HG03432 (cell line): Measurements from ENCODE around the gene HBP1.

Experiments
- ATAC-seq: cut with Tn5 transposase; IDR thresholded peaks from one replicate; pipeline ENCODE4 v1.9.1; 2021; ENCODE audit warnings: mild to moderate bottlenecking, moderate library complexity; ENCODE audit not compliant: unreplicated experiment

HBP1 gene

DNA sequence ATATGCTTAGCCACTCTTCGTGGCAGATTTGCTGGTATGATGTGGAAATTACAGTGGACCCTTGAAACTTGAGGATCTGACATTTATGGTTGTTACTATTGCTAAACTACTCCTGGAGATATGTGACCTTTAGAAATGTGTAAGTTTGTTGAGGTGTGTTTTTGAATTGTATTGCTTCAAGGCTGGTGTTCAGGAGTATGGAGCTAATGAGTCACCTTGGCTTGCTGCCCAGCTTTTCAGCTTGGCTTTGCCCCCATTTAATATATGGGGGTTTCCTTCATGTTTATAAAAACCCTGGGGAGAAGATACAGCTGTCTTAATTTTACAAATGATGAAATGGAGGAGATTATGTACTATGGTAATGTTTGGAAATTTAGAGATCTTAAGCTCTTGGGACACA, 11.6 kb downstream of the HBP1 start:
- peak; percentile 49 for ATAC-seq

DNA sequence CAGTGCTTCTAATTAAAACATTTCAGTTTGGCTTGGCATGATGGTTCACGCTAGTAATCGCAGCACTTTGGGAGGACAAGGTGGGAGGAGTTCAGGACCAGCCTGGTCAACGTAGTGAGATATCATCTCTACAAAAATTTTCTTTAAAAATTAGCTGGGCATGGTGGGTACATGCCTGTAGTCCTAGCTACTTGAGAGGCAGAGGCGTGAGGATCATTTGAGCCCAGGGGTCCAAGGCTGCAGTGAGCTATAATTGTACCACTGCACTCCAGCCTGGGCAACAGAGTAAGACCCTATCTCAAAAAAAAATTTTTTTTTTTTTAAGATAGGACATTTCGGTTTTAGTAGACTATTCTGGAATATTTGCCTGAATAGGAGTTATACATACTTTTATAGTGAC, 12.4 kb downstream of the HBP1 start:
- ATAC-seq, result no peak

DNA sequence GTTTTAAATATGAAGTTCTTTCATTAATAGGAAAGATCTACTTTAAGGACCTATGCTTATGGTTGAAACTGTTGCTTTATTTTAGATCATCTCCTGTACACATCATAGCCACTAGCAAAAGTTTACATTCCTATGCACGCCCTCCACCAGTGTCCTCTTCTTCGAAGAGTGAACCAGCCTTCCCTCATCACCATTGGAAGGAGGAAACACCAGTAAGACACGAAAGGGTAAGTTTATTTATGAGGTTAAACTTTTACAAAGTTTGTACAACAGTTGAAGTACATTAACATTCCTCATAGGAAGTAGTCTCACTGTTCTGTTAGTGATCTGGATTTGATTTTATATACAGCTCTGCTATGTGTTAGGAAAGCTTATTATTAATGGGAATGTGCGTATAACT, 16.9 kb downstream of the HBP1 start:
- ATAC-seq, result no peak

DNA sequence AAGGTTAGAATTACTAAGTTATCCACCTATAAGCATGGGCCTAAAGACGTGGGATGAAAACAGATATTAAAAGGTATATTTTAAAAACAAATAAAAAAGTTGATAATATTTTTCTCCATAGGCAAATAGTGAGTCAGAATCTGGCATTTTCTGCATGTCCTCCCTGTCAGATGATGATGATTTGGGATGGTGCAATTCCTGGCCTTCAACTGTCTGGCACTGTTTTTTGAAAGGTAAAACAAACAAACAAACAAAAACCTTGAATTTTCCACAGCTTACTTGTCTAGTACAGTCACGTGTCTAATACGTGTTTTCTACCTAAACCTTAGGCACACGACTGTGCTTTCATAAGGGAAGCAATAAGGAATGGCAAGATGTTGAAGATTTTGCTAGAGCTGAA, 17.4 kb downstream of the HBP1 start:
- no peak for ATAC-seq

DNA sequence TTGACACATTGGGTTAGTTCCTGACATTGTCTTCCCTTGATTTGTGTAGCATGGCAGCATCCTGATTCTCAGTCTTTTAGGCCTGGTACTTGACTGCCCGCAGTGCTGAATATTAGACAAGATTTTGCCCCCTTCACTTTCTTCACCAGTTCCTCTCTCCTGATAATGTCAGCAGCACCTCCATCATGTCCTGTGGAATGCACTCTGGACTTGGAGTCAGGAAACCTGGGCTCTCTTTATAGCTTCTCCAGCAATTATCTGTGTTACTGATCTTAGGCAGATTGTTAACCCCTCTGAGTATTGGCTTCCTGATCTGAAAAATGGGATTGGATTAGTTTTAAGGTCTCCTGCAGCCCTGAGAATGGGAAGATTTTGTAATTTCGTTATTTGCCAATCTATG, 19.0 kb downstream of the HBP1 start:
- no peak for ATAC-seq

DNA sequence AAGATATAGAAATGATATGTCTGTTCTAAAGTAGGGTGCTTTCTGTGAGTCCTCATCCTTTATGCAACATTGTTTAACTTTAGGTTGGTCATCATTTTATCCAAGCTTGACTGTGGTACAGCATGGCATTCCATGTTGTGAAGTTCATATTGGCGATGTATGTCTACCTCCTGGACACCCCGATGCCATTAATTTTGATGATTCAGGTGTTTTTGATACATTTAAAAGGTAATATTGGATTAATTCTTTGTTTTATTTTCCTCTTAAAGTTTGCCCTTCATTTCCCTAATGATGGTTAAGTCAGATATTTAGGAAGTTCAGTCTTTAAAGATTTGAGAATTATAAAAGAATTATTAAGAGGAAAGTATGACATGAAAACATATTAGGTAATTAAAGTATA, 21.3 kb downstream of the HBP1 start:
- no peak for ATAC-seq

DNA sequence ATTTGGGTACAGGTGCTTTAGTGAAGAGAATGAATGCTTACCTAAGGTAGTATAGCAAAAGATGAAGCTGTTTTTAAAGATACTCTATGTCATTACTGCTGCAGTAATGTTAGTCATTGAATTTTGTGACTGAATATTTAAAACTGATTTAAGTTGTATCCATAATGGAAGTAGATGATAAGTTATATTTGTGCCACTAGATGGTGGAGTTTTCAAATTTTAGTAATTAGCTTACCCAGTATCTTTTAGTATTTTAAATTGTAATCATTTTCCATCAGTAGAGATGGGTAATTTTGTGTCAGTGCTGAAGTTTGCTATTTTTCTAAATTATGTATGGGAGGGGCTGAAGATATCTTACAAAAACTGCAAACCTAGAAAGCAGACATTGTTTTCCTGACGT, 25.2 kb downstream of the HBP1 start:
- ATAC-seq, result no peak

DNA sequence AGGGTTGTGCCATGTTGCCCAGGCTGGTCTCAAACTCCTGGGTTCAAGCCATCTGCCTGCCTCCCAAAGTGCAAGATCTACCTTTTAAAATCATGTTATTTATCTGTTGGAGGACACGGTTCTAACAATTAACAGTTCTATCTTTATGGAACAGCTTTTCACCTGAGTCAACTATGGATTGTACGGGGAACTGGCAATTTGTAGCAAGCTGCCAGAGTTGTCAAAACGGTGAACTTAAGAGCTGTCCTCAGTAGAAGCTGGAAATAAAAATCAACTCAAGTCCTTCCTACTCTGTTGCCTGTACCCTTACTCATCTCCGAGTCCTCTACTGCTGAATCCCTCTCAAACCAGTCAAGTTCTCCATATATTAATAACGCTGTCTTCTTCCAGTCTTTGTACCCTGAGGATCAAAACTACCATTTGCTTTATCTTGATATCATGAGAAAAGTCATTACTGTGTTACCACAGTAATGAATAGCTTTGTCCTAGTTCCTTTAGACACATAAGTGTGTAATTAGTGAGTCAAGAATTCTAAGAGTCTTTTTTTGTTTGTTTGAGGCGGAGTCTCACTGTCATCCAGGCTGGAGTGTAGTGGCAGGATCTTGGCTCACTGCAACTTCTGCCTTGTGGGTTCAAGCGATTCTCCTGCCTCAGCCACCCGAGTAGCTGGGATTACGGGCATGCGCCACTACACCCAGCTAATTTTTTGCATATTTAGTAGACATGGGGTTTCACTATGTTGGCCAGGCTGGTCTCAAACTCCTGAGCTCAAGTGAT, 28.2 kb downstream of the HBP1 start:
- no peak for ATAC-seq

DNA sequence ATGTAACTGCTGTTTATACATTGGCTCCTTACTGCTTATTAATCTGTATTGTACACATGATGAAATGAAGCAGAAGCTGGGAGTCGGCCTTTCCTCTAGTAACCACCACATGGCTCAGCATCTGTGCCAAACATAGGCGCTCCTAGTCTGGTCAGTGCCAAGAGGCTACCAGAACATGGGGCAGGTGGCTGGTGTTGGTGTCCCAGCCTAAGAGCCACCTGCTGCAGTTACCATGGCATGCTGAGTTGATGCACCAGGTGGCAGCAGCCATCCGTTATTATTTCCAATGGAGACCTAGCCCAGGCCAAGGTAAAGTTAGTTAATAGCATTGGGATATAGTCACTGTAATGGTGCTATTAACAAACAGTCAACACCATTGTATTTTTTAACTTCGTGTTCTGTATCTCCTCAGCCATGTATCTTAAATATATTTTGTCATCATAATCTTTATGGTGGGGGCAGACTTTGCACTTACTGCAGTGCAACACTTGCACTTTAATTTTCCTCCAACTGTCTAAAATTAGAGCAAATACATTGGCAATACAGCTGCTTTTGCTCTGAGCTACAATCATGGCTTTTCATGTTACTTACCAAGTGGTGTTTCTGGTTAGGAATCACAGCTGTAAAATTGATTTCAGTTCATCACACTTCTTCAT, 33.1 kb downstream of the HBP1 start:
- no peak for ATAC-seq

DNA sequence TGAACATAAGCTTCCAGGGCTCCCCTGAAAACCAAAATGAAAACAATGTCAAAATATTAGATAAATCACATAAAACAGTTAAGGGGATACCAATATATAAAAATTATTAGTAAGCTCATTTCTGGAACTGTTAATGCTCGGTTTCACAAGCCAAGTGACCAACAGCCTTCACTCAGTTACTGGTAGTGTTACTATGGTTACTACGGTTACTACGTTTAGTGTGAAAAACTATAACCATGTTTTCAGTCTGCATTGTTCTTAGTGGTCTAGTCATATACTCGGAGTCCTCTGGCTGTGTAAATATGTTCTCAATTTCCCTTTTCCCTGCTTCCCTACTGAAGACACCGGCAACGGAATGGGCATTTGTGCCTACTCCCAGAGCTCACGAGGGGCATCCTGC, 34.8 kb downstream of the HBP1 start:
- no peak for ATAC-seq

DNA sequence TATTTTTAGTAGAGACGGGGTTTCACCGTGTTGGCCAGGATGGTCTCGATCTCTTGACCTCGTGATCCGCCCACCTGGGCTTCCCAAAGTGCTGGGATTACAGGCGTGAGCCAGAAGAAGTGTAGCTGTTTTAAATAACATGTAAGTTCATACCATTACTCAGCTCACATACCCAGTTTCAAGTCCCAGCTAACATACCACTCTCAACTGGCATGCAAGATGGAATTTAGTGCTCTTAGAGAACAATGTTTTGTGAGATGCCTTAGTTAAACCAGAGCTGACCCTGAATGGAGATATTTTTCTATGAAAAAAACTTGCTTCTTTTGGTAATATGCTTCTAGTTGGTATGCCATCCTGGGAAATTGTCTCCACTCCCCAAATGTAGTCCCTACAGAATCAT, 37.3 kb downstream of the HBP1 start:
- ATAC-seq, result no peak

DNA sequence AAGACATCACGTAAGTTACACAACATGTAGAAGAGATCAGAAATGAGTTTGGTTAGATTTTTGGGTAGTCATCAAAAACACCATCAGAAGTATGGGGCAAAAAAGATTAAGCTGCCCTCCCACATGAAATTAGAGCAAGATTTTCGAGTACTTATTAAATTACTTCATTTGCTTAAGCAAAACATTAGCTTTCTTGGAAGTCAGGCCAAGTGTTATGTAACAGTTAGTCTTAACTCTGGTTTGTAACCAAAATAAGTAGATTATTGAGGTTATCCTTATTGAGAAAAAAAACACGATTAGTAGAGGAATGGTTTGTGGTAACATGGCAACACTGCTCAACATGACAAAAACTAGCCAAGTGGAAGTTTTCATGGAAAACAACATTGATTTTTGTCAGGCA, 37.9 kb downstream of the HBP1 start:
- no peak for ATAC-seq

DNA sequence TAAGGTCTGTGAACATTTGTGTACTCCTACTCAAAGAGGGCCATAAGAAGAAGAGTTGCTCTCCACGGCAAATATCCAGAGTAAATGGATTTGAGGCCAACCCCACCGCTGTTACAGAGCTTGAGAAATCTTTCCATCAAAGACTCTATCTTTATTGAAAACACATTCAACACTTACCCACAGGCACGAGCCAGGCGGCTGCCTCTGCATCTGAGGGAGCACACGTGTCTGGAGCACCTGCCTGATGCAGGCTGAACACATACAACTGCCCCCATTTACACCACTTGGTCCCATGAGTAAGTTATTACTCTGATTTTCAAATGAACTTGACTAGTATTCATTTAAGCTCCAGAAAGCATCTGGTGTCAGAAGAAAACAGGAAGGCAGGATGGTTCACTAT, 38.7 kb downstream of the HBP1 start:
- no peak for ATAC-seq

DNA sequence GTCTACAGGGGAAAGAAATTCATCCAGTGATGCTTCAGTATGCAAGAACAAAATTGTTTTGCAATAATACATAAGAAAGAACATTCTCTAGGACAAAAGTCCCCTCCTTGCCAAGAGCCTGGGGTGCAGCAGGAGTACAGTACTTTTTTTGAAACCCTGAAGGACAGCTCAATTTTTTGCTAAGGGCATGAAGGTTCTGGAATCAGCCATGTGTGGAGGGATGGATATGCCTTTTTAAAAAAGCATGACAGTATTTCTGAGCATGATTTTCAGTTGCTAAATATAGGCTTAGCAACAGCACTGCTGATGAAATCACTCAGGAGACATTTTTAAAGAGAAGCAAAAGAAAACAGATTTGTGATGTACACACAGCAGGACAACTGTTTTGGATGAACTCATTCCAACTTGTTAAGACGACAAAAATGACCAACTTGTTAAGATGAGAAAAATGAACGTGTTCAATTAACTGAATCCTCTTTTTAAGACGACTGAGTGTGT, 39.3 kb downstream of the HBP1 start:
- no peak for ATAC-seq

DNA sequence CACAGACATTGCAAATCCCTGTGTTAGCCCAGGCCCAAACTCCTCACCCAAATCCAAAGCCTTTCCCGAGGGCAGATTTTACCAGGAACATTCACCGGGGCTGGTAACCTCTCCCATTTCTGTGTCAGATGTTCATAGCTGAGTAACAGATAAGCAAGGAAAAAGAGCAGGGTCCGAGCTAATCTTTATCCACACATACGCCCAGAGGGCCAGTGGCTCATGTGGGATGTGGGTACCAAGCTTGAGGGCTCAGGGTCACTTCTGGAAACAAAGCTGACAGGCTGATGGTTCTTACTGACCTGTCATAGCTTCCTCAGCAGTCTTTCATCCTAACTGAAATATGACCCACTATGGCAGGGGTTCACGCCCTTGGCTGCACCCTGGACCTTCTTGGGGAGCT, 39.8 kb downstream of the HBP1 start:
- ATAC-seq, result no peak

DNA sequence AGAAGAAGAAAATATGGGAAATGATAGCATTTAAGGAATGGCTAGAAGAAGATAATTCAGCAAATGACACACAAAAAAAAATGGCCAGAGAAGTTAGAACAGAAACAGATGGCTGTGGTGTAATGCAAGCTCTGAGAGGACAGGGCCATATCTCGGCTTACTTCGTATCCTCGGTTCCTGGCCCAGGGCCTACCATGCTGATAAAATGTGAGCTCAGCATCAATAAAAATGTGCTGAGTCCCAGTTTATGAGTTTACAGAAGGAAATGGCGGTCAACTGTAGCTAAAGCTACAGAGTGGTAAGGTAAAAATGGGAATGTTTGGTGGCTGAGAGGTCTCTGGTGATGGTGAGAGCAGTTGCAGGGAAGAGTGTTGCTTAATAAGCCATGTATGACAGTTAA, 40.8 kb downstream of the HBP1 start:
- no peak for ATAC-seq

DNA sequence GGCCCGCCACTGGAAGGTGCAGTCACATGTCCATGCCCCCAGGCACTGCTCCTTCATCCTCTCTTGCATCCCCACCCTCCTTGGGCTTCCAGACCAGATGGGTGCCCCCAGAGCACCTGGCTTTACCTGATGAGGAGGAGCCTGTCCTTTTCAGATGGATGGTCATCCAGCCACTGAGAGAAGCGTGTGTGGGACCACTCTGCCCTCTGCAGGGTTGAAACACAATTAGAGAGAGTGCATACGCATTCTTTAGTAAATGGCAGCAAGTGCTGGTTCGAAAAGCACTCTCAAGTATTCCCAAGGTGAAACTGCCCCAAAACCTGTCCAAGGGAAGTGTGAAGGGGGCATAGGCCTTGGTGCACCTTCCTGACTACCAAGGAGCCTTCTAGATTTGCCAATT, 41.6 kb downstream of the HBP1 start:
- ATAC-seq, result no peak

DNA sequence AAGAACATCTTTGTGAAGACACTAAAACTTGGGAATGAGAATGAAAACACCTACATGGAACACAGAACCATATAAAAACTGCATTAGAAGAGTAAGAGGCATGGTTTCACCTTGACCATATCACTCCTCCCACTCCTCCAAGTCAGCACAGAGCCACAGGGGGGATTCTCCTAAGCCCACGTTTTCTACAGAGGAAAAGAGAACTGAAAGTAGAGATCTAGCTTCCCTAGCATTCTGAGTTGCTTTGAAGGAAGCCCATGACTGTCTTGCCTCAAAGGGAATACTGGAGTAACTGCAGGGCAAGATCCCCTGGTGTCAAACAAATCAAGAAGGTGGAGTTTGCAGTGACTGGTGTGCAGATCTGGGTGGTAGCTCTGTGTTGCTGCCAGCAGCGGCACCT, 43.9 kb downstream of the HBP1 start:
- no peak for ATAC-seq

DNA sequence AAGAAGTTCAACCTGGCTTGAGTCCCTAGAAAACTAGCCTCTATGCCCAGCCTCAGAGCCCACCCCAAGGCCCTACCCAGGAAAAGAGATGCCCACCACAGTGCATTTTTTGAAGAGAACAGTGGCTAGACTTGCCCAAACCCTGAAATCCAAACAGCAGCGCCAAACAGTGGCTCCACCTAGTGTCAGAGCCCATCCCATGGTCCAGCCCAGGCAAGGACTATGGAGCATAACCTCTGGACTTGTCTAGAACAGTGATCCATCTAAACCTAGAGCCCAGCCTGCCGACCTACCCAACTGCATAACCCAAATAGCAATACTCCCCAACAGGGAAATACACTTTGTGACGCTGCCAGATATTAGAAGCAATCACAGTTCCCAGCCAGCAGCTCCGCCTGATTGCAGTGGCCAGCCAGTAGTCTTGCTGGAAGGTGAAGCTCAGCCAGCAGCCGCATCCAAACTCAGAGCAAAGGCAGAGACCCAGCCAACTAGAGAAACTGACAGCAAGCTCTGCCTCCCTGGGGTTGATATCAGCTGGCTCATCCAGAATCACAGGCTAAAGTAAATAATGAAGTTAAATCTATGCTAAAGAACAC, 44.5 kb downstream of the HBP1 start:
- no peak for ATAC-seq

DNA sequence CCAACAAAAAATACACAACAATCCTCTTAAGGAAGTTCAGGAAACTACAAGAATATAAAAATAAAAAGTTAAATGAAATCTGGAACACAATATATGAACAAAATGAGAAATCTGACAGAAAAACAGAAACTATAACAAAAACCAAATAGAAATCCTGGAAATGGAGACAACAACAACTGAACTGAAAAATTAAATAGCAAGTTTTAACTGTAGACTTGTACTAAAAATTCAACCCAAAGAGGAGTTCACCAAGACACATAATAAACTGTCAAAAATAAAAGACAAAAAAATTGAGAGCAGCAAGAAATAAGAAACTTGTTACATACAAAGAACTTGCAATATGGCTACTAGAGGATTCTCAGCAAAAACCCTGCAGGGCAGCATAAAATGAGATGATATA, 45.1 kb downstream of the HBP1 start:
- ATAC-seq, result no peak

DNA sequence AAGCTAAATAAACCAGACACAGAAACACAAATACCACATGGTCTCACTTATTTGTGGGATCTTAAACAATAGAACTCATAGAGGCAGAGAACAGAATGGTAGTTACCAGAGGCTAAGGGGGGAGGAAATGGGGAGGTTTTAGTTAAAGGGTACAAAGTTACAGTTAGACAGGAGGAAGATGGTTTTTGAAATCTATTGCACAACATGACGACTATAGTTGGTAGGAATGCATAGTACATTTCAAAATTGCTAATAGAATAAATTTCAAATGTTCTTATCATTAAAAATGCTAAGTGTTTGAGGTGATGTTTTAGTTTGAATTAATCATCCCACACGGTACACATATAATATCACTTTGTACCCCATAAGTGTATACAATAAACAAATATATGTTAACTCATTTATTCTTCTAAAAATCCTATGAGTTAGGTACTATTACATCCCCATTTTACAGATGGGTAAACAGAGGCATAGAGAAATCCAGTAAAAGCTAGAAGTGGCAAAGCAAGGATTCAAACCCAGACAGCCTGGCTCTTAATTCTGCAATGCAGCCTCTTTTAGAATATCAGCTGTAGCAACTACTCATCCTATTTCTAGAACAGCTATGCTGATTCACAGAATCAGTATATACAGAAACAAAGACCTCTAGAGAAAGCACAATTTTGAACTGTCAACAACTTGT, 50.9 kb downstream of the HBP1 start:
- no peak for ATAC-seq

DNA sequence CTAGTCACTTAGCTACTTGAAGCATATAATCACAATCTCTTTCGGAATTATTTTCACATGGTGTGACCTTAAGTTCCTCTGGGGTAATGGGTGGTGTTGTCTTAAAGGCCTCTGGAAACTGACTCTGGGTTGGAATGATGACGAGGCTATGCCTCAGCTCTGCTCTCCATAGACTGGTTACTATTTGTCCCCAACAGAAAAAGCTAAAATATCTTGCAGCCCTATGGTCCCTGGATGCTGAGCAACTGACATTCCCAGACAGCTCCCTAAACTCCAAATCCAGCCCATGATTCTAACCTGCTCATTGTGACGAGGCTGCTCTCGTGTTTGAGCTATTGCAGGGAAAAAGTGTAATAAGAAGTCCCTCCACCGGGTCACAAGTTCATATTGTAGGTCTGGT, 51.6 kb downstream of the HBP1 start:
- ATAC-seq, result no peak
